A549 treated with Mapracorat at 1 μM for 4 hours (cell line): ENCODE data around the gene C2orf92. TPM values are rescaled to one million over a fixed set of nuclear protein-coding genes. Genes with fewer than 3 reads are reported as not detected.

Experiments used
- total RNA-seq: library from RNA; stranded (reverse); fragments of 200-300 nt; extraction: Qiagen RNA extraction; gene quantifications from 5 replicates; pipeline ENCODE4 v1.2.3, GENCODE V29; 2022

The C2orf92 gene
- total RNA-seq = 0.55 to 1.2 TPM (median 0.66 TPM) in 5 replicates

GRCh38 chr2:97669448-97669847, at the start of gene C2orf92:
Gene C2orf92 (plus strand): TSS chr2:97669713. CDS start chr2:97669789, 76 bp downstream.

GRCh38 chr2:97645695-97646629, 23.6 kb upstream of the C2orf92 start, which contains the start of gene COX5B:
Gene COX5B (plus strand): TSS chr2:97646062. CDS start chr2:97646087, 25 bp downstream.

GRCh38 chr2:97663962-97664635, 5.4 kb upstream of the C2orf92 start, which contains the start of gene ACTR1B:
Gene ACTR1B (minus strand): TSS chr2:97664044. CDS start chr2:97663890, 154 bp downstream.

GRCh38 chr2:97713296-97714083, 44.0 kb downstream of the C2orf92 start, which contains the start of gene ZAP70:
Gene ZAP70 (plus strand): TSS chr2:97713576. CDS start chr2:97724037, 10,461 bp downstream.

Other genes with a start within 250 kb of the C2orf92 start
- gene ANKRD36B, start 79.8 kb upstream of the C2orf92 start, total RNA-seq = 3.7 to 7.7 TPM (median 4.5 TPM) in 5 replicates
- gene COX5B, start 23.7 kb upstream of the C2orf92 start, total RNA-seq = 265 to 327 TPM (median 315 TPM) in 5 replicates
- gene ACTR1B, start 5.7 kb upstream of the C2orf92 start, total RNA-seq = 33.6 to 45.3 TPM (median 43.7 TPM) in 5 replicates
- 0.27 TPM in 1 of 5 replicates, not detected in the others for gene ZAP70, start 43.9 kb downstream of the C2orf92 start, total RNA-seq